Body of pancreas (tissue), 4 donors: Measurements from ENCODE around the gene CEACAM3.

Experiments used
- CTCF ChIP-seq, 7 experiments: fragments of 450-650 bp in 4 of 7; fragments of 200-600 bp in 3 of 7; sonication (generic) in 3 of 7; IDR thresholded peaks; one replicate each; pipeline ENCODE4 v1.5.1; 2016 to 2019; ENCODE audit warnings: antibody characterized with exemption in 7 of 7
- POLR2A ChIP-seq, 3 donors: fragments of 450-650 bp; IDR thresholded peaks; one replicate each; pipeline ENCODE4 v1.6.1; 2016; ENCODE audit warnings: antibody characterized with exemption in 3 of 3, mild to moderate bottlenecking in 2 of 3

GRCh38 chr19:41837981-41838708, 41.8 kb downstream of the CEACAM3 start:
- no peak for TF ChIP-seq CTCF (IDR thresholded peaks at IDR 0.05)
- TF ChIP-seq POLR2A (IDR thresholded peaks at IDR 0.05), result no peak
